ENCODE data around the gene MGME1. TPM values are rescaled to one million over a fixed set of nuclear protein-coding genes. Genes with fewer than 3 reads are reported as not detected.

The MGME1 gene
- total and polyA plus RNA-seq, 2 of the 13 experiments (the other 11 are each of a cell fraction or from before 2014, with no cell fraction given) = 36.7 to 66.6 TPM

DNA sequence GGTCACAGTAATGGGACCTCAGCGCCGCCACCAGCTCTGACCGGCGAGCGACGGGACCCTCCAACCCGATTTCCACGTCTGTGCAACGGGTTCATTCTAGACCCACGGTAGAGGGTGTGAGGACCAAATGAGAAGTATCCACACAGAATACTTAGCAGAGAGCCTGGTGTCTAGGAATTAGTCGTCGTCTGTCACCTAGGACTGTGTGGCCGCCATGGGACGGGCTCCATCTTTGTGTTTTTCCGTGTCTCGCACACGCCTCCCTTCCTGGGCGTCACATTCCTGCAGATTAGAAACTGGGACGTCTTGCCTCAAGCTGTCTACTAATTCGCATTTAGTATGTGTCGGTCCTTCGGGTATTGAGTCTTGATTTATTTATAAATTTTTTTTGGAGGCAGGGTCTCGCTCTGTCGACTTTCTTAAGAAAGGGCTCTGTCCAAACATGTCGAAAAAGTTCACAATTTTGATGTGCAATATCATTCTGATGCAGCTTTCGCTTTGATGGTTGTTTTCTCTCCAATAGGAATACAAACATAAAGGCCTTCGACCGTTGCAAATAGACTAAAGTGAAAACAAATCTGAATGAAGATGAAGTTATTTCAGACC lies 563 bp downstream of the MGME1 start (continued):
- TF ChIP-seq NCOR1 (IDR thresholded peaks at IDR 0.05; ENCODE audit: borderline replicate concordance, low read length) (no peak), SATB2 (CRISPR knock-in tag; IDR thresholded peaks at IDR 0.05) (0 out of 2 replicates have a peak, but pooled peaks have one; percentile 5), RAD51 (IDR thresholded peaks at IDR 0.05; ENCODE audit: borderline replicate concordance) (no peak), KDM3A (CRISPR knock-in tag; IDR thresholded peaks at IDR 0.05; ENCODE audit: low read depth) (peak; percentile 12; the same call in 1 of the 2 replicates), CEBPG (CRISPR knock-in tag; IDR thresholded peaks at IDR 0.05) (no peak), ZFY (CRISPR knock-in tag; IDR thresholded peaks at IDR 0.05) (no peak), ZNF160 (CRISPR knock-in tag; IDR thresholded peaks at IDR 0.05) (no peak), PAF1 (CRISPR knock-in tag; IDR thresholded peaks at IDR 0.05) (no peak), RARA (CRISPR knock-in tag; IDR thresholded peaks at IDR 0.05) (no peak), HNRNPLL (IDR thresholded peaks at IDR 0.05; ENCODE audit: low read depth, low read length, poor library complexity, severe bottlenecking) (no peak), CCDC6 (CRISPR knock-in tag; IDR thresholded peaks at IDR 0.05) (0 out of 2 replicates have a peak, but pooled peaks have one; percentile 32), SOX13 (IDR thresholded peaks at IDR 0.05) (no peak), SOX13 (CRISPR knock-in tag; conservative IDR thresholded peaks at IDR 0.05 in 1 of 2, IDR thresholded peaks at IDR 0.05 in 1 of 2) (peak in 1 of 2 experiments; percentile 52; a peak in 1 of 4 replicates), CENPX (CRISPR knock-in tag; IDR thresholded peaks at IDR 0.05) (no peak), ZNF788 (CRISPR knock-in tag; IDR thresholded peaks at IDR 0.05; ENCODE audit: borderline replicate concordance) (no peak), STAG1 (CRISPR knock-in tag; IDR thresholded peaks at IDR 0.05) (peak; percentile 13; the same call in 1 of the 2 replicates), ZNF124 (CRISPR knock-in tag; IDR thresholded peaks at IDR 0.05) (no peak; the same call in 1 of the 2 replicates), BRCA1 (CRISPR knock-in tag; IDR thresholded peaks at IDR 0.05) (no peak), TBX3 (IDR thresholded peaks at IDR 0.05; ENCODE audit: borderline replicate concordance) (0 out of 2 replicates have a peak, but pooled peaks have one; percentile 4), ZNF841 (CRISPR knock-in tag; IDR thresholded peaks at IDR 0.05; ENCODE audit: borderline replicate concordance) (no peak), ZBTB3 (CRISPR knock-in tag; IDR thresholded peaks at IDR 0.05; ENCODE audit: borderline replicate concordance, low read depth) (no peak; the same call in 1 of the 2 replicates), NFRKB (IDR thresholded peaks at IDR 0.05) (no peak), EHMT2 (IDR thresholded peaks at IDR 0.05; ENCODE audit: borderline replicate concordance, low read depth, low read length) (no peak)
- TF ChIP-seq, protein P1, sequence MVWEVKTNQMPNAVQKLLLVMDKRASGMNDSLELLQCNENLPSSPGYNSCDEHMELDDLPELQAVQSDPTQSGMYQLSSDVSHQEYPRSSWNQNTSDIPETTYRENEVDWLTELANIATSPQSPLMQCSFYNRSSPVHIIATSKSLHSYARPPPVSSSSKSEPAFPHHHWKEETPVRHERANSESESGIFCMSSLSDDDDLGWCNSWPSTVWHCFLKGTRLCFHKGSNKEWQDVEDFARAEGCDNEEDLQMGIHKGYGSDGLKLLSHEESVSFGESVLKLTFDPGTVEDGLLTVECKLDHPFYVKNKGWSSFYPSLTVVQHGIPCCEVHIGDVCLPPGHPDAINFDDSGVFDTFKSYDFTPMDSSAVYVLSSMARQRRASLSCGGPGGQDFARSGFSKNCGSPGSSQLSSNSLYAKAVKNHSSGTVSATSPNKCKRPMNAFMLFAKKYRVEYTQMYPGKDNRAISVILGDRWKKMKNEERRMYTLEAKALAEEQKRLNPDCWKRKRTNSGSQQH (CRISPR knock-in tag; IDR thresholded peaks at IDR 0.05; ENCODE audit: low read depth) = no peak
- TF ChIP-seq, protein P2, sequence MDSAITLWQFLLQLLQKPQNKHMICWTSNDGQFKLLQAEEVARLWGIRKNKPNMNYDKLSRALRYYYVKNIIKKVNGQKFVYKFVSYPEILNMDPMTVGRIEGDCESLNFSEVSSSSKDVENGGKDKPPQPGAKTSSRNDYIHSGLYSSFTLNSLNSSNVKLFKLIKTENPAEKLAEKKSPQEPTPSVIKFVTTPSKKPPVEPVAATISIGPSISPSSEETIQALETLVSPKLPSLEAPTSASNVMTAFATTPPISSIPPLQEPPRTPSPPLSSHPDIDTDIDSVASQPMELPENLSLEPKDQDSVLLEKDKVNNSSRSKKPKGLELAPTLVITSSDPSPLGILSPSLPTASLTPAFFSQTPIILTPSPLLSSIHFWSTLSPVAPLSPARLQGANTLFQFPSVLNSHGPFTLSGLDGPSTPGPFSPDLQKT (CRISPR knock-in tag; IDR thresholded peaks at IDR 0.05; ENCODE audit: borderline replicate concordance) = no peak
- TF ChIP-seq, protein P3, sequence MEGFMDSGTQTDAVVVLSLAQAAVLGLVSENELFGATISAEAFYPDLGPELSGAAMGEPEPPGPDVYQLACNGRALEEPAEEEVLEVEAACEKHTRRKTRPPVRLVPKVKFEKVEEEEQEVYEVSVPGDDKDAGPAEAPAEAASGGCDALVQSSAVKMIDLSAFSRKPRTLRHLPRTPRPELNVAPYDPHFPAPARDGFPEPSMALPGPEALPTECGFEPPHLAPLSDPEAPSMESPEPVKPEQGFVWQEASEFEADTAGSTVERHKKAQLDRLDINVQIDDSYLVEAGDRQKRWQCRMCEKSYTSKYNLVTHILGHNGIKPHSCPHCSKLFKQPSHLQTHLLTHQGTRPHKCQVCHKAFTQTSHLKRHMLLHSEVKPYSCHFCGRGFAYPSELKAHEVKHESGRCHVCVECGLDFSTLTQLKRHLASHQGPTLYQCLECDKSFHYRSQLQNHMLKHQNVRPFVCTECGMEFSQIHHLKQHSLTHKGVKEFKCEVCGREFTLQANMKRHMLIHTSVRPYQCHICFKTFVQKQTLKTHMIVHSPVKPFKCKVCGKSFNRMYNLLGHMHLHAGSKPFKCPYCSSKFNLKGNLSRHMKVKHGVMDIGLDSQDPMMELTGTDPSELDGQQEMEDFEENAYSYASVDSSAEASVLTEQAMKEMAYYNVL (CRISPR knock-in tag; IDR thresholded peaks at IDR 0.05; ENCODE audit: borderline replicate concordance) = no peak

Data from HepG2 (cell line).